Stimulated activated naive CD8-positive, alpha-beta T cell treated with anti-CD3 and anti-CD28 coated beads, Interleukin-15, Interleukin-2, amounts not matched to agents 100 ng/mL and 50 ng/mL, for 24 hours (primary cell): ENCODE measurements around the gene TMEM208.

Experiments
- H3K27ac Mint-ChIP-seq: one replicate; pipeline ENCODE4 v1.8.0; 2021; ENCODE audit warnings: mild to moderate bottlenecking, mixed read lengths
- H3K27me3 Mint-ChIP-seq: one replicate; pipeline ENCODE4 v1.8.0; 2021; ENCODE audit warnings: mixed read lengths
- H3K36me3 Mint-ChIP-seq: one replicate; pipeline ENCODE4 v1.8.0; 2021; ENCODE audit warnings: low read depth, mixed read lengths
- H3K4me1 Mint-ChIP-seq: one replicate; pipeline ENCODE4 v1.8.0; 2021; ENCODE audit warnings: low read depth, mixed read lengths
- H3K4me3 Mint-ChIP-seq: one replicate; pipeline ENCODE4 v1.8.0; 2021; ENCODE audit warnings: mild to moderate bottlenecking, mixed read lengths
- H3K9me3 Mint-ChIP-seq: one replicate; pipeline ENCODE4 v1.8.0; 2021; ENCODE audit warnings: mixed read lengths

TMEM208 gene

DNA sequence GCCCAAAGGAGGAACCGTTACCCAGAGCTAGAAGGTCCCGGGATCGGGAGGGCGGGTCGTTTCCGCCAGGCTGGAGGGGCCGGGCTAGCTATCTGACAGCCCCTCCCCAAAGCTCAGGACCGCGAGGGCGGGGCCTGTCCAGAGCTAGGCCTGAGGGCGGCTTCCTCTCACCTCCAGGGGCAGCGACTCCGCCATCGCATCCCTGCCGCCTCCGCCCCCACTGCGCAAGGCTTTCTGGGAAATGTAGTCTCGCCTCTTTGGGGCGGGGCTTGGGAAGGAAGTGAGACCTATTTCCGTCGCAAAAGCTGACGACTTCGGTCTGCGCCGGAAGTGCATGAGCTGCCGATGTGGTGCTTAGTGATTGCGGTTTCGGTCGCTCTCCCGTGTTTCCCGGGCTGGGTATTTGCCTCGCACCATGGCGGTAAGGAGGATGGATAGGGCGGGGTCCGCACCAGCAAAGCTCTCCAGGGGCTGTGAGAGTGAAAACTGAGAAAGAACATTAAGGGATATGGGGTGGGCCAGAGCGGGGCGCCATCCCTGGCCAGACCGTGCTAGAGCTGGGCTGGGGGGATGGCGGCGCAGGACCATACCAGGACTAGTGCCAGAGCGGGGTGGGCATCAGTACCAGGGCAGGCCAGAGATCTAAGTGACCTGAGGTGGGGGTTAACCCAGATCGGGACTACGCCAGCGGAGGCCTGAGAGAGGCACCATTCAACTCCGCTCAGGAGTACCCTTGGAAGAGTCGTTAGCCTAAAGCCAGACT lies at the start of gene TMEM208:
Gene TMEM208, plus strand, starts transcription at position 327 of the 763 bp plus-strand sequence. Its CDS starts 89 bp downstream, at position 416.
- H3K4me3 Mint-ChIP-seq, result peak within 1 kb of the TSS; percentile 97
- no peaks in the 10 kb centered on the region for H3K27me3 Mint-ChIP-seq
- no peaks in the 10 kb centered on the region for H3K9me3 Mint-ChIP-seq
- peaks cover 52% of the 10 kb centered on the region for H3K4me1 Mint-ChIP-seq
- H3K27ac Mint-ChIP-seq, result peak within 1 kb of the TSS; percentile 94
- peaks cover 31% of the 10 kb centered on the region for H3K36me3 Mint-ChIP-seq

- Mint-ChIP-seq H3K27ac (no peak overlapping the region), H3K4me1 (peaks cover 32% of the 10 kb centered on the region), H3K27me3 (peaks cover 45% of the 10 kb centered on the region), H3K36me3 (no peaks in the 10 kb centered on the region), H3K9me3 (no peaks in the 10 kb centered on the region), H3K4me3 (peak overlapping the region; percentile 41)
These were observed 48.9 kb upstream of the TMEM208 start for GRCh38 chr16:67177743-67178699.

GRCh38 chr16:67179421-67180080 lies 47.4 kb upstream of the TMEM208 start:
- Mint-ChIP-seq H3K27ac (no peak overlapping the region), H3K4me1 (peaks cover 19% of the 10 kb centered on the region), H3K4me3 (no peak overlapping the region), H3K9me3 (no peaks in the 10 kb centered on the region), H3K36me3 (no peaks in the 10 kb centered on the region), H3K27me3 (peaks cover 34% of the 10 kb centered on the region)

DNA sequence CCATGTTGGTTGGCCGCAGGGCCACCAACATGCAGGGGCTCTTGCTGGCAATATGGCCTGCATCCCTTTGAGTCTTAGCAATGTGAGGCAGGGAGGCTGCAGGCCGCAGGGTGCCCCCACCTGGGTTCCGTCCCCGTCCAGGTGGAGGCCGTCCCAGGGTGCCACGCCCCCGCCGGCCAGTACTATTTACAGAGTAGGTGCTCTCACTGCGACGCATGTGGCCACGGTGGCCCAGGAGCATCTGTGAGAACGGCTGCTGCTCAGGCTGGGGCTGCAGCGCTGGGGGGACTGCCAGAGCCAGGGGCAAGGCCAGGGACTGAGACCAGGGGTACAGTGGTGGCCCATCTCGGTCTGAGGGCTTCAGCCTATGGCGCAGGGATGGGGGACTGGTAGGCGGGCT lies 46.8 kb upstream of the TMEM208 start:
- H3K9me3 Mint-ChIP-seq, result no peaks in the 10 kb centered on the region
- H3K36me3 Mint-ChIP-seq, result no peaks in the 10 kb centered on the region
- H3K27ac Mint-ChIP-seq, result no peak overlapping the region
- no peak overlapping the region for H3K4me3 Mint-ChIP-seq
- H3K4me1 Mint-ChIP-seq, result peaks cover 25% of the 10 kb centered on the region
- peaks cover 35% of the 10 kb centered on the region for H3K27me3 Mint-ChIP-seq

- Mint-ChIP-seq H3K36me3 (no peaks in the 10 kb centered on the region), H3K9me3 (no peaks in the 10 kb centered on the region), H3K4me3 (no peak overlapping the region)
These were observed 45.6 kb upstream of the TMEM208 start for GRCh38 chr16:67181346-67181745.

DNA sequence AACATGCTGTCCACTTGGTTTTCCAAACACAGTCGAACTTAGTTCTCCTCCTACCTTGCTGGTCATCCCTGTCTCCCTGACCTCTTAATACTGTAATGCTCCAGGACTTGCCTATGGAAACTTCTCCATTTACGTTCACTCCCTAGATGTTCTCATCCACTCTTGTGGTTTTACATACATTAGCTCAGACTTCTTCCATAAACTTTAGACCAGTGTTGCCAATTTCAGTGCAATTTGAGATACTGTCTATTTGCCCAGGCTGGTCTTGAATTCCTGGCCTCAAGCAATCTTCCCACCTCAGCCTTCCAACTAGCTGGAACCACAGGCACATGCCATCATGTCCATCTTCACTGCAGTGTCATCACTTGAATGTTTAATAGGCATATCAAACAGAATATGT lies 44.6 kb upstream of the TMEM208 start:
- H3K4me3 Mint-ChIP-seq, result no peak overlapping the region
- peaks cover 30% of the 10 kb centered on the region for H3K4me1 Mint-ChIP-seq
- no peaks in the 10 kb centered on the region for H3K36me3 Mint-ChIP-seq
- H3K27ac Mint-ChIP-seq, result no peak overlapping the region
- no peaks in the 10 kb centered on the region for H3K9me3 Mint-ChIP-seq
- H3K27me3 Mint-ChIP-seq, result peaks cover 25% of the 10 kb centered on the region

More at GRCh38 chr16:67181346-67181745, 45.6 kb upstream of the TMEM208 start:
- Mint-ChIP-seq H3K27me3 (peaks cover 29% of the 10 kb centered on the region), H3K27ac (no peak overlapping the region), H3K4me1 (peaks cover 33% of the 10 kb centered on the region)

GRCh38 chr16:67183284-67183626 lies 43.7 kb upstream of the TMEM208 start:
- no peak overlapping the region for H3K27ac Mint-ChIP-seq
- peaks cover 20% of the 10 kb centered on the region for H3K4me1 Mint-ChIP-seq
- no peak overlapping the region for H3K4me3 Mint-ChIP-seq
- no peaks in the 10 kb centered on the region for H3K9me3 Mint-ChIP-seq
- H3K36me3 Mint-ChIP-seq, result no peaks in the 10 kb centered on the region
- H3K27me3 Mint-ChIP-seq, result peaks cover 19% of the 10 kb centered on the region

DNA sequence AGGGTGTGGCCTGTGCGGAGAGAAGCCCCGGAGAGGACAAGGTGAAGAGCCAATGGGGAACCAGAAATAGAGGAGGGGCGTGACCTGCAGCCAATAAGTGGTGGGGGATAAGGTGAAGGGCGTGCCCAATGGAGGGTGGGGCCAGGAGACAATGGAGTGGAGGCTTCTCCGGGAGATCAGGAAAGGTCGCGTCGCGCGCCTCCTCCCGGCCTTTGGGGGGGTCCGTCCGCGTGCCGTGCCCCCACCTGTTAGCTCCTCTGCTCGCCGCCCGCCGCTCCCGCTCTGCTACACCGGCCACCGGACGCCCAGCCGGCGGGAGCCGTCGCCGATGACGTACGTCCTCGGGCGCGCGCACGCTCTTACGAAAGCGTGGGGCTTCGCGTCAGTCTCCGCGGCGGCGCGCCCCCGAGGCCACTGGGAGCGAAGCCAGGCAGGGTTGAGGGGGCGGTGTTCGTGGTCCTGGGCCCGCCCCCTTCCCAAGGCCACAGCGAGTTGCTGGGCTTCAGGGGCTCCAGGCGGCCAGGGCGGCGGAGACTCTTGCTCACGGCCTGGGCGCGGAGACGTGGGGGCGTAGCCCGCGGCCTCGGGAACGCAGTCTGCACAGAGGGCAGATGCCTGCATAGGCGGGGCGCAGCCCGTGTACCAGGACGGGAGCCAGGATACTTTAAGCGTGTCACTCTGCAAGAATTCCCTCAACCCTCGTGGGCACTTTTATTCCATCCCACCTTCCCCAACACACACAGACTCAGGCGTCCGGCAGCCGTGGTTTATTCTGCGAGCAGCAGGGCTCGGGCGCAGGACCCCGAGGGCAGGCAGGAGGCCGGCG lies 43.1 kb upstream of the TMEM208 start, which contains the start of gene MATCAP1:
Gene MATCAP1, minus strand, starts transcription at position 337 of the 826 bp plus-strand sequence. CDS start 3,353 bp downstream, outside the sequence.
- H3K4me3 Mint-ChIP-seq, result peak within 1 kb of the TSS; percentile 43
- H3K27ac Mint-ChIP-seq, result no peak within 1 kb of the TSS
- H3K36me3 Mint-ChIP-seq, result no peaks in the 10 kb centered on the region
- peaks cover 15% of the 10 kb centered on the region for H3K4me1 Mint-ChIP-seq
- H3K27me3 Mint-ChIP-seq, result peaks cover 15% of the 10 kb centered on the region
- no peaks in the 10 kb centered on the region for H3K9me3 Mint-ChIP-seq

DNA sequence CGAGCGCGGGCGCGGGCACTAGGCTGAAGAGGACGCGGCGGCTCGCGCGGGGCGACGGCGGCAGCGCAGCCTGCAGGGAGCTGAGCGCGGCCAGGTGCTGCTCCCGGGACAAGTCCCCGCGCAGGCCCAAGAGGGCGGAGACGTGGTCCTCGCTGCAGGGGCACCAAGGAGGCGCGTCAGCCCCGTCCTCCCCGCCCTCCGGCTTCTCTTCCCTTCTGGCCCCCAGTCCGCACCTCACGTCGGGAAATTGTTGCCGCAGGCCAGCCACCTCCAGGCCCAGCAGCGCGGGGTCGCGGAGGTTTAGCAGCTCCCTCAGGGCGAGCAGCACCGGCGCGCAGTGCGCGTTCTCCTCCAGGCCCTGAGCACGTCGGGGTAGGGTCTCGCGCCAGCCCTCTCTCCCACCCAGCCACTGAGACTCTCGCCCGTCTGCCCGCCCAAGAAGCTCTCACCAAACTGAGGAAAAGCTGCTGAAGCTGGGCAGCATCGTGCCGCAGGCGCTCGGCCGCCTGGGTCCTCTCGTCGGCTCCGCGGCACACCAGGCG lies 42.4 kb upstream of the TMEM208 start:
- H3K36me3 Mint-ChIP-seq, result no peaks in the 10 kb centered on the region
- H3K27me3 Mint-ChIP-seq, result peaks cover 12% of the 10 kb centered on the region
- peak overlapping the region; percentile 43 for H3K4me3 Mint-ChIP-seq
- H3K9me3 Mint-ChIP-seq, result no peaks in the 10 kb centered on the region
- no peak overlapping the region for H3K27ac Mint-ChIP-seq
- H3K4me1 Mint-ChIP-seq, result peaks cover 14% of the 10 kb centered on the region

GRCh38 chr16:67184995-67185650 lies 41.8 kb upstream of the TMEM208 start:
- H3K27me3 Mint-ChIP-seq, result peaks cover 12% of the 10 kb centered on the region
- H3K4me3 Mint-ChIP-seq, result peak overlapping the region; percentile 77
- peaks cover 14% of the 10 kb centered on the region for H3K4me1 Mint-ChIP-seq
- H3K27ac Mint-ChIP-seq, result no peak overlapping the region
- H3K36me3 Mint-ChIP-seq, result no peaks in the 10 kb centered on the region
- no peaks in the 10 kb centered on the region for H3K9me3 Mint-ChIP-seq

DNA sequence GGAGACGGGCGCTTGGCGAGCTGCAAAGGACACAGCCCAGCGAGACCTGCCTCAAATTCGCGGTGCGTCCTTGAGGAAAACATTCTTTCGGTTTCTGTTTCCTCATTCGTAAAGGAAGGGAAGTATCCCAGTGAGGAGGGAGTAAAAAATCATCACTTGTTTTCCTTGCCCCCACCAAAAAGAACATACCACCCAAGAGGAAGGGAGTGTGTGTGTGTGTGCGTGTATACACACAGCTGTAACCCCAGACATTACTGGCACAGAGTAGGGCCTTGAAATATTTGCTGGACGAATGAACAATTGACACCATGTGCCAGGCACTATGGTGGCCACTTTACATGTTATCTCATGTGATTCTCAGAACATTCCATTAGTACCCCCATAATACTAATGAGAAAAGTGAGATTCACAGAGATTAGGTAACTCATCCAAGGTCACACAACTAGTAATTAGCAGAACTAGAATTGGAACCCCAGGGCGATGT lies 41.2 kb upstream of the TMEM208 start:
- Mint-ChIP-seq H3K27me3 (peaks cover 12% of the 10 kb centered on the region), H3K4me3 (peak overlapping the region; percentile 77), H3K36me3 (no peaks in the 10 kb centered on the region), H3K9me3 (no peaks in the 10 kb centered on the region), H3K4me1 (peaks cover 14% of the 10 kb centered on the region), H3K27ac (peak overlapping the region; percentile 8)

- Mint-ChIP-seq H3K4me3 (no peak overlapping the region), H3K36me3 (no peaks in the 10 kb centered on the region), H3K27me3 (peaks cover 12% of the 10 kb centered on the region), H3K27ac (no peak overlapping the region), H3K4me1 (peaks cover 18% of the 10 kb centered on the region), H3K9me3 (no peaks in the 10 kb centered on the region)
These were observed 40.4 kb upstream of the TMEM208 start for GRCh38 chr16:67186550-67186950.

DNA sequence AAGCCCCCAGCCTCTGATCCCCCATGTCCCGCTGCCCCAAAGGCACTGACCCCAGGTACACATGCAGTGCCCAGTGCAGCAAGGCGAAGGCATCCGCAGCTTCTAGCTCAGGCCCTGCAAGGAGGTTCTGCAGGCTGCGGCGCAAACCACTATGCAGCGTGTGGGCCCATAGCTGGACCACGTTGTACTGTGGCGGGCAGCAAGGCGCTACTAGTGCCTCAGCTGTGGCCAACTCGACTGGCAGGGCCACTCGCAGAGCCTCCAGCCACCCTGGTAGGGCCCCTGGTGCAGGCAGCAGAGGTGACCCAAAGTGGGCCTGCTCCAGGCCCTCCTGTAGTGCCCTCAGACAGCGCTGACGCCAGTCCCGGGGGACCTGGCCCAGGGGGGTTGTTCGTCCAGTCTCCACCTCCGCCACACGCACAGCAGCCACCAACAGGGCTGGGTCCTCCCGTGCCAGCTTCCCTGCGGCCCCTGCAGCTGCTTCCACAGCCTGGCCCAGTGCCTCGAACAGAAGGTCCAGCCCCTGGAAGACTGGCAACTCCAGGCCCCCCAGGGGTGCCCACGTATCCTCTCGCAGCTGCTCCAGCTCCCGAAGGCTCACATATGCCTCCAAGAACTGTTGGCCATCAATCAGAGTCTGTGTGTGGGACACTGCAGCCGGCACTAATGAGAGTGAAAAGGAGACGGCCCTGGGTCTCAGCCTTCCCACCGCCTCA lies 39.6 kb upstream of the TMEM208 start:
- peaks cover 12% of the 10 kb centered on the region for H3K27me3 Mint-ChIP-seq
- H3K36me3 Mint-ChIP-seq, result no peaks in the 10 kb centered on the region
- no peaks in the 10 kb centered on the region for H3K9me3 Mint-ChIP-seq
- no peak overlapping the region for H3K27ac Mint-ChIP-seq
- H3K4me1 Mint-ChIP-seq, result peaks cover 22% of the 10 kb centered on the region
- no peak overlapping the region for H3K4me3 Mint-ChIP-seq
